Fibroblast of skin of left biceps (primary cell): ENCODE data around the gene KIFAP3.
A peak's percentile ranks its signal among the peaks of the same experiment; 100 is the strongest.
"Not testable (repeated sequence)": the region's sequence is repeated elsewhere in the genome, so short reads cannot be mapped to it uniquely, and the experiment has no call there.

ENCODE experiments used
- DNase-seq, 2 experiments: peaks; one replicate each; pipeline ENCODE4 v3.0.0-alpha.2; 2013; ENCODE audit warnings: low read depth in 2 of 2

KIFAP3 gene

DNA sequence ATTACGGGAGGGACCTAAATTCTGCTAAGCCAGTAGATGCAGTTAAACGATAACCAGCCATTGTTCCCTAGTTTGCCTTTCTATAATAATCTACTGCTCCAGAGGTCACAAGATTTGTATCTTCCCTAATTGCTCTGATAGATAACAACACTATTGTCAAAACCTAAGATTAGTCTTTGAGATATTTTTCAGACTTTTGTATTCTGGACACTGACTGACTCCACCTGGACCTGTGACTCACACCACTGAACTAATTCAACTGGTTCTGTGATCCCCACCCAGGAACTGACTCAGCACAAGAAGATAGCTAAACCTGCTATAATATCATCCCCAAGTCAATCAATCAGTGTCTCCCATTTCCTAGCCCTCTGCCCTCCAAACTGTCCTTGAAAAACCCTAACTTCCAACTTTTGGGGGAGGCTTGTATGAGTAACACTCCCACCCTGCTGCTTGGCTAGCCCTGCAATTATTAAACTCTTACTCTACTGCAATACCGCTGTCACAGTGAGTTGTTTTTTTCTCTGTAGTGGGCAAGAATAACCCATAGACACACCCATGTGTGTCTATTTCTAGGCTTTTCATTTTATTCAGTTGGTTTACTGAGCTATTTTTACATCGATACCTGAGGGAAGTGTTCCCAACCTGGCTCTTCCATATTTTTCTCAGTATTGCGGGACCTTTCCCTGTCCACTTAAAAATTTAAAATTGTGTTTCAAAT is 11.2 kb downstream of the KIFAP3 start:
- DNase-seq, result no peak

DNA sequence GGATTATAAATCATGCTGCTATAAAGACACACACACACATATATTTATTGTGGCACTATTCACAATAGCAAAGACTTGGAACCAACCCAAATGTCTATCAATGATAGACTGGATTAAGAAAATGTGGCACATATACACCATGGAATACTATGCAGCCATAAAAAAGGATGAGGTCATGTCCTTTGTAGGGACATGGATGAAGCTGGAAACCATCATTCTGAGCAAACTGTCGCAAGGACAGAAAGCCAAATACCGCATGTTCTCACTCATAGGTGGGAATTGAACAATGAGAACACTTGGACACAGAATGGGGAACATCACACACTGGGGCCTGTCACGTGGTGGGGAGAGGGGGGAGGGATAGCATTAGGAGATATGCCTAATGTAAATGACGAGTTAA is 12.8 kb downstream of the KIFAP3 start:
- not testable (repeated sequence) for DNase-seq

- not testable (repeated sequence) for DNase-seq
Measured at GRCh38 chr1:170060015-170060520, 14.4 kb downstream of the KIFAP3 start.

DNA sequence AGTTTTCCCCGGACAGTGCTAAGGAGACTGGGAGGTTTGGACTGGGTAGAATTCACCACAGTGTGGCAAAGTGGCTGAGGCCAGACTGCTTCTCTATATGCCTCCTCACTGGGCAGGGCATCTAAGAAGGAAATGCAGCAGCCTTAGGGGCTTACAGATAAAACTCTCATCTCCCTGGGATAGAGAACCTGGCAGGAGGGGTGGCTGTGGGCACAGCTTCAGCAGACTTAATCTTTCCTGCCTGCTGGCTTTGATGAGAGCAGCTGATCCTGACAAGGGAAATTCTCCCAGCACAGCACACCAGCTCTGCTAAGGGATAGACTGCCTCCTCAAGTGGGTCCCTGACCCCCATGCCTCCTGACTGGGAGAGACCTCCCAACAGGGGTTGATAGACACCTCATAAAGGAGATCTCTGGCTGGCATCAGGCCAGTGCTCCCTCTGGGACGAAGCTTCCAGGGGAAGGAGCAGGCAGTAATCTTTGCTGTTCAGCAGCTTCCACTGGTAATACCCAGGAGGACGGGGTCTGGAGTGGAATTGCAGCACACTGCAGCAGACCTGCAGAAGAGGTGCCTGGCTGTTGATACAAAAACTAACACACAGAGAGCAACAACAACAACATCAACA is 25.2 kb downstream of the KIFAP3 start:
- no peak for DNase-seq

GRCh38 chr1:170048515-170048914 is 26.0 kb downstream of the KIFAP3 start:
- no peak for DNase-seq

- no peak for DNase-seq
Measured at GRCh38 chr1:170044187-170044586, 30.3 kb downstream of the KIFAP3 start.

DNA sequence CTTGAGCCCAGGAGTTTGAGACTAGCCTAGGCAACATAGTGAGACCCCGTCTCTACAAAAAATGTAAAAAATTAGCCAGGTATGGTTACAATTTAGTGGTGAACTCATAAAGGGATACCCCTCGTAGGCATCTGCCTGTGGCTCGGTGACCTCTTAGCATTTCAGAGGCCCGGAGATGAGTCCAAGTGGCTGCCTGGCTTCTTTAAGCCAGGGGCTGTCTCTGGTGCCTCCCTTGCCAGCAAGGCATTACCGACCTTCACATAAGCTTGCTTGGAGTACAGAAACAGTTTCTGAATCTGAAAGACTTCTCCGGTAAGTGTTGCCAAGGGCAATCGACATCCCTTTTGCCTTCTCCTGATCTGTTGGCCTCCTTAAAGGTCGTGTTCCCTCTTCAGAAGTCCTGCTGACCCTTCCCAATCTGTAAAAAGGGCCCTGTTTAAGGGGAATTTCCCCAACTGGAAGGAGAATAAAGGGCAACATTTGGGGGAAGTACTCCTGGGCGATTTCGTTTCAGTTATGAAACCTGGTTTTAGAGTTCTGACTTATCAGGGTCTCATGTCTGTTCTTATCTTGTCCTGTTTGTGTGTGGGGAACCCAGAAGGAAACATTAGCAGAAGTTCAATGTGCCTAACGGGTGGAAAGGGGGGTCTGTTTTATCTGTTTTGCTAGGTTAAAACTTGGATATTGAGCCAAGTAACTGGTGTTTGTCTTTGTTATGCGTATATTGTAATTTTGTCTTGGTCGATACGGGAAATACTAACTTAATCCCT is 32.9 kb downstream of the KIFAP3 start:
- DNase-seq, result no peak

GRCh38 chr1:170032531-170033280 is 41.8 kb downstream of the KIFAP3 start:
- peak; percentile 36 to 44 for DNase-seq

DNA sequence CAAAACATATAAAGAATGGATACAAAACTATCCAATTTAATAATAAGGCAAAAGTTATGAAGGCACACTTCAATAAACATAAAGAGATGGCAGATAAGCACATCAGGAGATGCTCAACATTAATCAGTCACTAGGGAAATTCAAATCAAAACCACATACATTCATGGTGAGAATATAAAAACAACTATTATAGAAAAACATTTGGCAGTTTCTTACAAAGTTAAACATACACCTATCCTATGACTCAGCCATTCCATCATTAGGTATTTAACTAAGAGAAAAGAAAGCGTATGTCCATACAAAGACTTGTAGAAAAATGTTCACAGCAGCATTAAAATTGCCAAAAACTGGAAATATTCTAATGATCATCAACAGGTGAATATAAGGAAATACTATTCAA is 44.3 kb downstream of the KIFAP3 start:
- DNase-seq, result no peak

DNA sequence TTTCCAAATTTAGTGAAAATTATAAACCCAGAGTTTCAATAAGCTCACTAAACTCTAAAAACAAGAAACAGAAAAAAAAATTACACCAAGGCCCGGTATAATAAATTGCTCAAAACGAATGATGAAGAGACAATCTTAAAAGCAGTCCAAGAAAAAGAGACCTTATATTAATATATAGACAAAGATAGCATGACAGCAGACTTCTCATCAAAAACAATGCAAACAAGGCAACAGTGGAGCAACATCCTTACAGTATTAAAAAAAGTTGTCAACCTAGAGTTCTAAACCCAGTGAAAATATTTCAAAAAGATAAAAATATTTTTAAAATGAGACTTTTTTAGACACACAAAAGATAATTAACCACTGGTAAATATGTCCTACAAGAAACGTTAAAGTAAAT is 46.7 kb downstream of the KIFAP3 start:
- no peak for DNase-seq

DNA sequence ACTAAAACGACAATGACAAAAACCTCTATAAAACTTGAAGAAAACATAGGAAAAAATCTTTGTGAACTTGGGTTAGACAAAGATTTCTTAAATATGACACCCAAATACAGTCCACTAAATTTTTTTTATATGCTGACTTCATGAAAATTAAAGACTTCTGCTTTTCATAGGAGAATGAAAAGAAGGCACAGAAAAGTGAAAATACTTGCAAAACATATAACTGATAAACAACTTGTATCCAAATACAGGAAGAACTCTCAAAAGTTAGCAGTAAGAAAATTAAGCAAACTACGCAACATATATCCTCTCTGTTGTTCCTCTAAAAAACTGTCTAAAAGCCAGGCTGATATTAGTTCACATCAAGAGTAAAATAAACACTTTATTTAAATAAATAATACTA is 53.6 kb downstream of the KIFAP3 start:
- no peak for DNase-seq

- no peak for DNase-seq
Measured at GRCh38 chr1:170017478-170017877, 57.0 kb downstream of the KIFAP3 start.

- DNase-seq, result no peak
Measured at GRCh38 chr1:170012920-170013319, 61.6 kb downstream of the KIFAP3 start.

GRCh38 chr1:170010443-170010842 is 64.1 kb downstream of the KIFAP3 start:
- peak; percentile 38 to 44 for DNase-seq

DNA sequence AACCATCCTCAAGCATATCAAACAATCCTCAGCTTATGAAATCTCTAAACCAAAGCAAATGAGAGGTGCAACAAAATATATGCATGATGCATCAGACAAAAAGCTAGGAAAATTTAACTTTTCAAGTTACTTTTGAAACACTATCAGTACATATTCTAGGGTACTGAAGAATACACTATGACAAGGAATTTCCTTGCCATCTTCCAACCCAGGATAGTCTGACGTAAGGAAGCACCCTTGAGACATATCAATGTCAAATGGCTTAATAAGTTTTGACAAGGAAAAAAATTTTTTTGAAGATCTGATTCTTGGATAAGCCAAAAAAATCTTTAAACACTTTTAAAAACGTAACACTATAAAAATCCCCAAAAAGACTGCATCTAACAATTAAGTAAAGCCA is 64.9 kb downstream of the KIFAP3 start:
- no peak for DNase-seq

GRCh38 chr1:170008745-170009144 is 65.8 kb downstream of the KIFAP3 start:
- DNase-seq, result not testable (repeated sequence)

GRCh38 chr1:170003270-170003835 is 71.1 kb downstream of the KIFAP3 start:
- not testable (repeated sequence) for DNase-seq

GRCh38 chr1:170001266-170001665 is 73.2 kb downstream of the KIFAP3 start:
- DNase-seq, result no peak

- no peak for DNase-seq
Measured at GRCh38 chr1:169999761-170000160, 74.7 kb downstream of the KIFAP3 start.

- peak; percentile 55 to 63 for DNase-seq
Measured at GRCh38 chr1:169999331-169999741, 75.2 kb downstream of the KIFAP3 start.

- DNase-seq, result no peak
Measured at GRCh38 chr1:169995993-169996392, 78.5 kb downstream of the KIFAP3 start.
